Hepatocyte (in vitro differentiated cells): ENCODE measurements around the gene ITGB1BP1. TPM values are rescaled to one million over a fixed set of nuclear protein-coding genes. Genes with fewer than 3 reads are reported as not detected.
A peak's percentile ranks its signal among the peaks of the same experiment; 100 is the strongest.

Experiments
- DNase-seq: peaks from one replicate; pipeline ENCODE4 v3.0.0-alpha.2; 2016; ENCODE audit warnings: low spot score
- H2AFZ ChIP-seq: fragments of 200-600 bp; sonication (generic); 2 replicates; pipeline ENCODE4 v1.6.0; 2016; ENCODE audit warnings: antibody characterized with exemption, mild to moderate bottlenecking
- H3K27ac ChIP-seq: fragments of 200-600 bp; sonication (generic); 2 replicates; pipeline ENCODE4 v1.5.1; 2016; ENCODE audit warnings: mild to moderate bottlenecking
- H3K27me3 ChIP-seq: fragments of 200-600 bp; sonication (generic); 2 replicates; pipeline ENCODE4 v1.6.1; 2016
- H3K36me3 ChIP-seq: fragments of 200-600 bp; sonication (generic); replicated peaks from 2 replicates; pipeline ENCODE4 v1.5.1; 2016; ENCODE audit warnings: low read depth; ENCODE audit not compliant: insufficient read depth
- H3K4me1 ChIP-seq: fragments of 200-600 bp; sonication (generic); 2 replicates; pipeline ENCODE4 v1.5.1; 2016; ENCODE audit warnings: mild to moderate bottlenecking, moderate library complexity; ENCODE audit not compliant: insufficient read depth
- H3K4me2 ChIP-seq: fragments of 200-600 bp; sonication (generic); 2 replicates; pipeline ENCODE4 v1.6.0; 2016
- H3K4me3 ChIP-seq: fragments of 200-600 bp; sonication (generic); 2 replicates; pipeline ENCODE4 v1.5.1; 2016; ENCODE audit warnings: mild to moderate bottlenecking
- H3K79me2 ChIP-seq: fragments of 200-600 bp; sonication (generic); 2 replicates; pipeline ENCODE4 v1.6.0; 2017; ENCODE audit warnings: mild to moderate bottlenecking
- H3K9me2 ChIP-seq: fragments of 200-600 bp; sonication (generic); replicated peaks from 2 replicates; pipeline ENCODE4 v1.6.0; 2017; ENCODE audit warnings: mild to moderate bottlenecking; ENCODE audit not compliant: insufficient read depth
- H3K9me3 ChIP-seq: fragments of 200-600 bp; sonication (generic); 2 replicates; pipeline ENCODE4 v1.5.1; 2016; ENCODE audit warnings: low read depth, mild to moderate bottlenecking
- H4K20me1 ChIP-seq: fragments of 200-600 bp; sonication (generic); 2 replicates; pipeline ENCODE4 v1.6.0; 2016; ENCODE audit warnings: mild to moderate bottlenecking; ENCODE audit not compliant: insufficient read depth, poor library complexity, severe bottlenecking
- CTCF ChIP-seq: fragments of 200-600 bp; sonication (generic); IDR thresholded peaks from 2 replicates; pipeline ENCODE4 v1.5.1; 2016; ENCODE audit warnings: antibody characterized with exemption, mild to moderate bottlenecking; ENCODE audit not compliant: poor library complexity
- EZH2 ChIP-seq: fragments of 200-600 bp; sonication (generic); IDR thresholded peaks from 2 replicates; pipeline ENCODE4 v1.6.1; 2016; ENCODE audit warnings: antibody characterized with exemption, mild to moderate bottlenecking, borderline replicate concordance
- EZH2phosphoT487 ChIP-seq: fragments of 200-600 bp; sonication (generic); IDR thresholded peaks from one replicate; pipeline ENCODE4 v1.6.1; 2018; ENCODE audit warnings: antibody characterized with exemption, mild to moderate bottlenecking, low read depth, moderate library complexity; ENCODE audit not compliant: unreplicated experiment, severe bottlenecking
- WGBS: methylation state at CpG from one replicate; pipeline ENCODE4 v1.1.6; 2016; ENCODE audit warnings: low lambda C conversion rate; ENCODE audit errors: missing lambda C conversion rate; 5-methylcytosine and 5-hydroxymethylcytosine counted together
- polyA plus RNA-seq: library from polyadenylated mRNA; unstranded; fragments of >200 nt; fragmentation: Nextera tagmentation; extraction: Ambion mirVana; gene quantifications from 2 replicates; pipeline ENCODE4 v1.2.1, GENCODE V29; 2016
- total RNA-seq: library from RNA; depleted of rRNA; stranded (reverse); fragments of >200 nt; gene quantifications from 2 replicates; pipeline ENCODE4 v1.2.3, GENCODE V29; 2014

Gene ITGB1BP1, protein sequence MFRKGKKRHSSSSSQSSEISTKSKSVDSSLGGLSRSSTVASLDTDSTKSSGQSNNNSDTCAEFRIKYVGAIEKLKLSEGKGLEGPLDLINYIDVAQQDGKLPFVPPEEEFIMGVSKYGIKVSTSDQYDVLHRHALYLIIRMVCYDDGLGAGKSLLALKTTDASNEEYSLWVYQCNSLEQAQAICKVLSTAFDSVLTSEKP
- total RNA-seq (17.4 and 22.7 TPM in 2 replicates), polyA plus RNA-seq (51.8 and 65.2 TPM in 2 replicates)

DNA sequence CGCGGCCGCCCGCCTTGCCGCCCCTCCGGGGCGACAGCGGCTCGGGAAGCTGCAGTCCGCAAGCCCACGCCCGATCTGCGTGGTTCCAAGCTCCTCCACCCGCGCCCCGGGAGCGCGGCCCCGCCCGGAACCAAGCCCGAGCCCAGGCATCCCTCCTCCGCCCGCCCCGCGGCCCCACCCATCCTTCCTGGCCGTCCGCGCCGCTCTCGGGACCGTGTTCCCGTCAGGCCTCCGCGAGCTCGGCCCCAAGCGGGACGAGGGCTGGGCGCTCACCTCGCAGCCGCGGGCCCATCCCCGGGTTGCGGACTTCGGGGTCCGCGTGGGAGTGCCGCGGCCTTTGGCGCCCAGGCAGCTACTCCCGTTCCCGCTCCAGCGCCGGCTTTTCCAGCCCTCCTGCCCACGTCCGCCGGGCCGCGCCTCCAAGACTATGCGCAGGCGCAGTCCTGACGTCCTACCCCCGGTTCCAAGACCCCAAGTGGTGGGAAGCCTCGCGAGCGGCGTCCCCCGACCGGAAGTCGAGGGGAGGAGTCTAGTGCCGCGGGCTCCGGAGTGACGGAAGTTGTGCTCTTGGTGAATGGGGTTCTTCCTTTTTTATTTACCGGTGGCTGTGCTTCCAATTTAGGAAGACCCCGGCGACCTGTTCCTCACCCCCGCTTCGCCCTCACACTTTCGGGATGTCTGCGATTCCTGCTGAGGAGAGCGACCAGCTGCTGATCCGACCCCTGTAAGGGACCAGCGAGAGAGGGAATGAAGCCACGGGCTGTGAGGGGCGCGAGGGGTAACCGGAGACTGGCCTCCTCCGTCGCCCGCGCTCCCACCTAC lies at the start of gene ITGB1BP1, which contains the start of gene CPSF3:
ITGB1BP1 (minus strand) TSS at position 429 of the 822 bp plus-strand sequence. CDS start 4,831 bp downstream, outside the sequence.
CPSF3 (plus strand) TSS at position 555 of the 822 bp plus-strand sequence; CDS start at position 675, 120 bp downstream.
- no peak for TF ChIP-seq EZH2phosphoT487
- TF ChIP-seq CTCF: no peak
- TF ChIP-seq EZH2: no peak
- H3K4me1 ChIP-seq: peaks cover 20% of the 10 kb centered on the region
- H3K36me3 ChIP-seq: no peaks in the 10 kb centered on the region
- H3K4me2 ChIP-seq: peak within 1 kb of the TSS; percentile 98
- DNase-seq: peak; percentile 100
- peak within 1 kb of the TSS; percentile 90 for H2AFZ ChIP-seq
- under 1% methylated on average over 63 of the region's 91 CpGs for WGBS
- no peaks in the 10 kb centered on the region for H4K20me1 ChIP-seq
- no peaks in the 10 kb centered on the region for H3K9me2 ChIP-seq
- H3K27ac ChIP-seq: peak within 1 kb of the TSS; percentile 90
- no peaks in the 10 kb centered on the region for H3K27me3 ChIP-seq
- no peaks in the 10 kb centered on the region for H3K9me3 ChIP-seq
- peak within 1 kb of the TSS; percentile 83 for H3K4me3 ChIP-seq
- H3K79me2 ChIP-seq: peaks cover 60% of the 10 kb centered on the region

DNA sequence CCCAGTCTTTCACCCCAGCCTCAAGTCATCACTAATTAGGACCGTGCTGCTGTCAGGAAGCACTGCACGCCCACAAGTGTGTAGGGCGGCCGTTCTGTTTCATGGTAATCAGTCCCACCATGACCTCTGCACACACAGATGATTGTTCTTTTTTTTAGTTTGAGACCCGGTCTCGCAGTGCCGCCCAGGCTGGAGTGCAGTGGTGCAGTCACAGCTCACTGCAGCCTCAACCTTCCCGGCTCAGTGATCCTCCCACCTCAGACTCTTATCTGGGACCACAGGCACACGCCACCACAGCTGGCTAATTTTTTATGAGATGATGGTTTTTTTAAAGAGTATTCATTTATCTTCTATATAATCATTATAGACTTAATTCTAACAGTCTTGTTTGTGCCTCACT lies 49.2 kb upstream of the ITGB1BP1 start:
- Histone ChIP-seq H3K36me3 (no peaks in the 10 kb centered on the region), H3K27me3 (no peaks in the 10 kb centered on the region), H3K79me2 (peaks cover 19% of the 10 kb centered on the region), H3K4me3 (no peak overlapping the region), H3K4me2 (no peak overlapping the region), H3K9me2 (no peaks in the 10 kb centered on the region), H3K9me3 (no peaks in the 10 kb centered on the region), H2AFZ (no peak overlapping the region), H3K4me1 (no peaks in the 10 kb centered on the region), H4K20me1 (peaks cover 4% of the 10 kb centered on the region), H3K27ac (no peak overlapping the region)
- no peak for TF ChIP-seq EZH2phosphoT487
- no peak for TF ChIP-seq EZH2
- TF ChIP-seq CTCF: no peak
- 97% methylated on average over 9 of the region's 9 CpGs for WGBS
- no peak for DNase-seq

DNA sequence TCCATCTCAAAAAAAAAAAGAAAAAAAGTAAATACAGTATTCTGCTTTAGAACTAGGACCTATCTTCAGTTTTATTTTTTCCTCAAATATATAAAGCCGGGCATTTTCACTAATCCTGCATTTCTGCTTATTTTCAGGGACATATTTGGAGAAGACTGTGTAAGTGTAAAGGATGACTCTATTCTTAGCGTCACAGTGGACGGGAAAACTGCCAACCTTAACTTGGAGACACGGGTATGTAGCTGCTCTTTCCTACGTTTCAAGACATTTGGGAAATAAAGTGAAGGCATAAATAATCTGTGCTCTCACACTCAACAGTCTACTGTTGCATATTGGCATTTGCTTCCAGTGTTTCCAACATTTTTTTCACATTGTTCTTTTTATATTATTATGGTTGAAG lies 47.9 kb upstream of the ITGB1BP1 start:
- Histone ChIP-seq H2AFZ (no peak overlapping the region), H3K27ac (no peak overlapping the region), H3K79me2 (peaks cover 7% of the 10 kb centered on the region), H3K9me3 (no peaks in the 10 kb centered on the region), H3K9me2 (no peaks in the 10 kb centered on the region), H3K4me2 (no peak overlapping the region), H3K36me3 (no peaks in the 10 kb centered on the region), H3K4me1 (no peaks in the 10 kb centered on the region), H4K20me1 (no peaks in the 10 kb centered on the region), H3K4me3 (no peak overlapping the region), H3K27me3 (no peaks in the 10 kb centered on the region)
- 93% methylated on average over 5 of the region's 5 CpGs for WGBS
- no peak for DNase-seq
- TF ChIP-seq EZH2 (no peak), CTCF (no peak), EZH2phosphoT487 (no peak)
